ENCODE results near the gene SPX. TPM values are rescaled to one million over a fixed set of nuclear protein-coding genes. Genes with fewer than 3 reads are reported as not detected.
A peak's percentile ranks its signal among the peaks of the same experiment; 100 is the strongest.

The SPX gene, protein sequence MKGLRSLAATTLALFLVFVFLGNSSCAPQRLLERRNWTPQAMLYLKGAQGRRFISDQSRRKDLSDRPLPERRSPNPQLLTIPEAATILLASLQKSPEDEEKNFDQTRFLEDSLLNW
- total RNA-seq, result 10 to 100 TPM in 1 of 4 donors, 1 to 10 TPM in 2, under 1 TPM in 1; 0.59 to 17.1 (median 3.5) TPM
- polyA plus RNA-seq, result 1 to 10 TPM in 2 of 3 donors, under 1 TPM in 1; 0.66 to 2.4 (median 2.1) TPM
- long read RNA-seq, donor 1, partial matches to known transcripts, result 0 of 2 reads
- long read RNA-seq, donor 1, other reads (novel, unspliced or antisense), result 1 of 2 reads
- long read RNA-seq, donor 2, partial matches to known transcripts, result 0 of 2 reads
- long read RNA-seq, donor 2, other reads (novel, unspliced or antisense), result 0 of 2 reads

DNA sequence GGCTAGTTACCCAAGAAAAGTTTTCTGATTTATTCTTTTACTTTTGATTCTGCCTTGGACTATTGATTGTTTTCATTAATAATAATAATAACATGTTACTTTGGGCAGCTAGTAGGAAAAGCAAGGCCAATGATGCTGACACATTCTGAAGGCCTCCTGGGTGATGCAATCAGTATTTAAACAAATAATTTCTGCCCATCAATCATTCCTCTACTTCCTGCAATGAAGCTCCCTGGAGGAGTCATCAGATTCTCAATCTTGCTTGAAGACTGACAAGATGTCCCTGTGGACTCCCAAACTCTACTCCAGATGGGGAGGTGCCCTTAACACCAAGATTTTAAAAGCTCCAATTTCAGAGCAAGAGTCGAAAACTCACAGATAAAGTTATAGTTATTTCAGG is at the start of gene SPX:
Gene SPX, plus strand, starts transcription at position 244 of the 400 bp plus-strand sequence. CDS start 177 bp downstream, outside the sequence.
- DNase-seq (no peak), ATAC-seq (no peak)
- peaks cover 7% of the 10 kb centered on the region for H3K9me3 ChIP-seq
- peak within 1 kb of the TSS; percentile 78 for H3K27ac ChIP-seq
- TF ChIP-seq, protein P1, sequence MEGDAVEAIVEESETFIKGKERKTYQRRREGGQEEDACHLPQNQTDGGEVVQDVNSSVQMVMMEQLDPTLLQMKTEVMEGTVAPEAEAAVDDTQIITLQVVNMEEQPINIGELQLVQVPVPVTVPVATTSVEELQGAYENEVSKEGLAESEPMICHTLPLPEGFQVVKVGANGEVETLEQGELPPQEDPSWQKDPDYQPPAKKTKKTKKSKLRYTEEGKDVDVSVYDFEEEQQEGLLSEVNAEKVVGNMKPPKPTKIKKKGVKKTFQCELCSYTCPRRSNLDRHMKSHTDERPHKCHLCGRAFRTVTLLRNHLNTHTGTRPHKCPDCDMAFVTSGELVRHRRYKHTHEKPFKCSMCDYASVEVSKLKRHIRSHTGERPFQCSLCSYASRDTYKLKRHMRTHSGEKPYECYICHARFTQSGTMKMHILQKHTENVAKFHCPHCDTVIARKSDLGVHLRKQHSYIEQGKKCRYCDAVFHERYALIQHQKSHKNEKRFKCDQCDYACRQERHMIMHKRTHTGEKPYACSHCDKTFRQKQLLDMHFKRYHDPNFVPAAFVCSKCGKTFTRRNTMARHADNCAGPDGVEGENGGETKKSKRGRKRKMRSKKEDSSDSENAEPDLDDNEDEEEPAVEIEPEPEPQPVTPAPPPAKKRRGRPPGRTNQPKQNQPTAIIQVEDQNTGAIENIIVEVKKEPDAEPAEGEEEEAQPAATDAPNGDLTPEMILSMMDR (IDR thresholded peaks at IDR 0.05), result no peak
- no peaks in the 10 kb centered on the region for H3K36me3 ChIP-seq (ENCODE audit: insufficient read depth in 1 of 2, low read depth in 1 of 2)
- intact Hi-C loops (cut with DNase I), result loop anchor here in 1 of 2 donors (5.0 kb wide), 1 partner anchor 156 kb away; no protein-coding TSS in a partner anchor
- H3K4me3 ChIP-seq, result peak within 1 kb of the TSS; percentile 87
- H3K4me1 ChIP-seq, result peaks cover 20% of the 10 kb centered on the region
- WGBS, 3 donors, result 93 to 97% (median 97%) methylated on average over 1 of the region's 1 CpG
- H3K27me3 ChIP-seq (ENCODE audit: insufficient read depth in 3 of 3, low read length in 2 of 3), result no peaks in the 10 kb centered on the region

DNA sequence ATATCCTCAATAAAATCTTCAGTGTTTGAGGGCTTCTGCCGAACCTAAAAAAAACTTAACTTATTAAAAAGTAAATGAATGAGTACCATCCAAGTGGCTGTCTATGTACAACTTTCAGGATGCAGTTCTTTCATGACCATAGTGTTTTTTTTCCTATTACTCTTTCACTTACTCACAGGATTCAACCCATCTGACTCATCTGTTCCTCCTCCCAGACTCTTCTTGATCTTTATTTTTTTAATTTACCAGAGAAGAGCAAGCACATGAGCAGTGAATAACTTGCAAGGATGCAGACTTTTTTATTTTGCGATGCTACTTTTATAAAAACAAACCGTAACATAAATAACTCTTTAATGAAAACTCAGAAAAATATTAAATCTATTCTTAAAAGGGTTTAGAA is 49.1 kb upstream of the SPX start:
- no peak overlapping the region for H3K27ac ChIP-seq

DNA sequence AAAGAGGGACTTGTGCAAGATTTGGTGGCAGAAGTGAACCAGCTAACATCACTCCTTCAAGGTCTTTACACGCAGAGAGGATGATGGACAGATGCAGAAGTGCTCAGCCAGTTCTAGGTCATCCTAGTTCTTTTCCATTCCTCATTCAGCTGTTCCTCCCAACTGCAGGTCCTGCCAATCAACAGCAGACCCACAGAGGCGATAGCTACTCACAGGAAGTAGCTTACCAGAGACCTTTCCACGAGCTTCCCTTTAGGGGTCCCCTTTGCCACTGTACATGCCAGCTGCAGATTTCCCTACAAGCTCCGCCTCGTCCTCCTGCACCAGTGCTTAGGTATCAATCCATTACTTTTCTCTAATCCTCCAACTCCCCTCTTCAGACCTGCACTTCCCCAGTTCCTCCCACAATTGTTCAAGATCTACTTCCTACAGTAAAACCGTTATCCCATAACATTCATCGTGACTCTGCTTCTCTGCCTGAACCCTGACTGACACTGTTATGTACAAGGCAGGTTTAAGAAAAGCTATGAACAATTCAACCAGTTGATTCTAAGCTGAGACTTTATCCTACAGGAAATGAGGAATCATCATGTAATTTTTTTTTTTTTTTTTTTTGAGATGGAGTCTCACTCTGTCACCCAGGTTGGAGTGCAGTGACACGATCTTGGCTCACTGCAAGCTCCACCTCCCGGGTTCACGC is 47.2 kb upstream of the SPX start:
- Histone ChIP-seq H3K9me3 (no peaks in the 10 kb centered on the region), H3K27ac (no peak overlapping the region), H3K4me3 (no peak overlapping the region), H3K27me3 (ENCODE audit: insufficient read depth in 3 of 3, low read length in 2 of 3) (no peaks in the 10 kb centered on the region), H3K36me3 (ENCODE audit: insufficient read depth in 1 of 2, low read depth in 1 of 2) (peaks cover 5 to 97% of the 10 kb centered on the region in 2 donors), H3K4me1 (no peaks in the 10 kb centered on the region)
- intact Hi-C loops (cut with DNase I), result no loop called here
- DNase-seq (no peak), ATAC-seq (no peak)
- TF ChIP-seq, protein P1 (IDR thresholded peaks at IDR 0.05), result no peak
- 83 to 86% (median 85%) methylated on average over 10 of the region's 10 CpGs for WGBS, 3 donors

More for the DNA sequence above, 49.1 kb upstream of the SPX start:
- DNase-seq, result no peak
- no peak overlapping the region for H3K4me3 ChIP-seq
- 84 to 98% (median 95%) methylated on average over 3 of the region's 3 CpGs for WGBS, 3 donors
- no peaks in the 10 kb centered on the region for H3K9me3 ChIP-seq
- no peaks in the 10 kb centered on the region for H3K4me1 ChIP-seq
- ATAC-seq, result no peak
- TF ChIP-seq, protein P1 (IDR thresholded peaks at IDR 0.05), result no peak
- H3K27me3 ChIP-seq (ENCODE audit: insufficient read depth in 3 of 3, low read length in 2 of 3), result no peaks in the 10 kb centered on the region
- intact Hi-C loops (cut with DNase I), result no loop called here
- peaks cover 2 to 98% of the 10 kb centered on the region in 2 donors for H3K36me3 ChIP-seq (ENCODE audit: insufficient read depth in 1 of 2, low read depth in 1 of 2)

DNA sequence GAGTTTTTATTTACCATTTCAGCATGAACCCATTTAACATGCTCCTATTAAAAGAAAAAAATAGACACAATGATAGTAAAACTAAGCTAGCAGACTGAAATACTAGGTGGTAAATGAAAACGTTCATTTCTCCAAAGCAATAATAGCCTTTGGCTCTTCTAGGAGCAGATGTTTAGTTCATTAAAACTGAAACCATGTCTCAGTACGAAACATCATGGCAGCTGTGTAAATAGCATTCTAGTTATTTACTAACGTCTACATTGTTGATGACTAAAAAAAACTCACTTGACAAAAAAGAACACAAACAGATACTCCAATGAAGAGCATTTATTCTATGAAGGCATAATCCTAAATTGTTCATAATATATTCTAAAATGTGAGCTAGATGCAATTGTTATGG is 42.6 kb upstream of the SPX start:
- Histone ChIP-seq H3K4me1 (no peaks in the 10 kb centered on the region), H3K27me3 (ENCODE audit: insufficient read depth in 3 of 3, low read length in 2 of 3) (no peaks in the 10 kb centered on the region), H3K27ac (no peak overlapping the region), H3K4me3 (no peak overlapping the region), H3K9me3 (no peaks in the 10 kb centered on the region), H3K36me3 (ENCODE audit: insufficient read depth in 1 of 2, low read depth in 1 of 2) (peaks cover 3 to 81% of the 10 kb centered on the region in 2 donors)
- intact Hi-C loops (cut with DNase I), result no loop called here
- ATAC-seq (no peak), DNase-seq (no peak)
- WGBS, 3 donors, result 54 to 64% (median 62%) methylated on average over 3 of the region's 3 CpGs
- TF ChIP-seq, protein P1 (IDR thresholded peaks at IDR 0.05), result no peak

Measured in psoas muscle (tissue), 8 donors.